ENCODE measurements around the gene BRD3OS. TPM values are rescaled to one million over a fixed set of nuclear protein-coding genes. Genes with fewer than 3 reads are reported as not detected.

Gene BRD3OS
- total RNA-seq, 1 experiment from 2014 or later = 13.6 TPM

DNA sequence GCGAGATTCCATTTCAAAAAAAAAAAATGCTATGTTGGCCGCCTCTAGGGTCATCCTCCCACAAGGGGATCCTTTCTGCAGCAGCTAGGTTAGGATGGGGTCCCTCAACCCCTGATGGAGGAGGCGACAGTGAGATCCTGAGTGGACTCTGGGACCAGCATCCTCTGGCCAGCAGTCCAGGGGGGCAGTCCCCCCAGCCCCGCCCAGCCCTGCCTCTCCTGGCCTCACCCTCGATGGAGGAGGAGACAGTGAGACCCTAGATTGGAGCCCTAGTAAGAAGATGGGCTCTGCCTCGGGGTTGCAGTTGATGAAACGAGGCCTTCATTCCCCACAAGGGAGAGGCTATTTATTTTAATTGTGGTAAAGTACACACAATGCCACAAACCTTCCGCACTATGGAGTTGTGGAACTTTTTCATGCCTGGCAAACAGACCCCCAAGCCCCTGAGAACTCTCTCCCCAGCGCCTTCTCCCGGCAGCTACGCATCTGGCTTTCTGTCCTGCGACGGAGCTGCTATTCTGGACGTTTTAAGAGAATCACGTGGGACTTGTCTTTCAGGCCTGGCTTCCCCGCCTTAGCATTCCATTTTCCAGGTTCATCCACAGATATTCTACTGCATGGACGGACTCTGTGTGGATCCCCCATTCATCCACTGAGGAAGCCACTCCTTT, 49.0 kb upstream of the BRD3OS start:
- POLR2A ChIA-PET (ENCODE audit: unreplicated experiment) = no interaction called here
- TF ChIP-seq EZH2phosphoT487 (IDR thresholded peaks at IDR 0.05; ENCODE audit: borderline replicate concordance, low read length) (no peak), EZH2 (IDR thresholded peaks at IDR 0.05; ENCODE audit: low read length, unreplicated experiment) (no peak)
- TF ChIP-seq, protein P1, sequence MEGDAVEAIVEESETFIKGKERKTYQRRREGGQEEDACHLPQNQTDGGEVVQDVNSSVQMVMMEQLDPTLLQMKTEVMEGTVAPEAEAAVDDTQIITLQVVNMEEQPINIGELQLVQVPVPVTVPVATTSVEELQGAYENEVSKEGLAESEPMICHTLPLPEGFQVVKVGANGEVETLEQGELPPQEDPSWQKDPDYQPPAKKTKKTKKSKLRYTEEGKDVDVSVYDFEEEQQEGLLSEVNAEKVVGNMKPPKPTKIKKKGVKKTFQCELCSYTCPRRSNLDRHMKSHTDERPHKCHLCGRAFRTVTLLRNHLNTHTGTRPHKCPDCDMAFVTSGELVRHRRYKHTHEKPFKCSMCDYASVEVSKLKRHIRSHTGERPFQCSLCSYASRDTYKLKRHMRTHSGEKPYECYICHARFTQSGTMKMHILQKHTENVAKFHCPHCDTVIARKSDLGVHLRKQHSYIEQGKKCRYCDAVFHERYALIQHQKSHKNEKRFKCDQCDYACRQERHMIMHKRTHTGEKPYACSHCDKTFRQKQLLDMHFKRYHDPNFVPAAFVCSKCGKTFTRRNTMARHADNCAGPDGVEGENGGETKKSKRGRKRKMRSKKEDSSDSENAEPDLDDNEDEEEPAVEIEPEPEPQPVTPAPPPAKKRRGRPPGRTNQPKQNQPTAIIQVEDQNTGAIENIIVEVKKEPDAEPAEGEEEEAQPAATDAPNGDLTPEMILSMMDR (conservative IDR thresholded peaks at IDR 0.05; ENCODE audit: low read depth, low read length) = no peak
- BruUV-seq (replicated peaks) = no TSS peak

DNA sequence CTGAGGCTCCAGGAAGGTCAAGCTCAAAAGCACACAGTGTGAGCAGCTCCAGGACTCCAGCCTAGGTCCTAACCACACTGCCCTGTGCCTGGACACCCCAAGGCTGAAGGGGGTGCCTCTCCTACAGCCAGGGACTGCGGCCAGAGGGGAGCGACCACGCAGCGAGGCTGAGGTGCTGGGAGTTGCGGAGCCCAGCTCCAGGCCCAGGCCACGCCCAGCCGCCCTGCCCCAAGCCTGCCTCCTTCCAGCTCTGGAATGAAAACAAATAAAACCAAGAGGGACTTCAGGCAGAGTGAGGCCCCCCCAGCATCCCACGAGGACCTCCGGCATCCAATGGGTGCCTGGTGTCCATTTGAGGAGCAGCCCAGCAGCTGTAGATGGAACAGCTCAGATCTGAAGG, 48.4 kb upstream of the BRD3OS start:
- no TSS peak for BruUV-seq (replicated peaks)
- H3K79me2 ChIP-seq (ENCODE audit: low read length) = peaks cover 90% of the 10 kb centered on the region
- no peaks in the 10 kb centered on the region for H3K9me2 ChIP-seq (replicated peaks; ENCODE audit: low read length)
- no peaks in the 10 kb centered on the region for H3K27me3 ChIP-seq (ENCODE audit: low read length)
- POLR2A ChIA-PET (ENCODE audit: unreplicated experiment) = no interaction called here
- H4K20me1 ChIP-seq (ENCODE audit: low read length) = peaks cover 20% of the 10 kb centered on the region; the same call in 1 of the 2 replicates
- no peak overlapping the region for H3K27ac ChIP-seq (ENCODE audit: low read length)
- no peak overlapping the region for H2AFZ ChIP-seq (ENCODE audit: low read length)
- TF ChIP-seq EZH2phosphoT487 (IDR thresholded peaks at IDR 0.05; ENCODE audit: borderline replicate concordance, low read length) = no peak
- TF ChIP-seq, protein P1 (conservative IDR thresholded peaks at IDR 0.05; ENCODE audit: low read depth, low read length) = no peak
- TF ChIP-seq EZH2 (IDR thresholded peaks at IDR 0.05; ENCODE audit: low read length, unreplicated experiment) = no peak
- H3K36me3 ChIP-seq (ENCODE audit: low read depth, low read length) = no peaks in the 10 kb centered on the region
- H3K9me3 ChIP-seq (ENCODE audit: low read length) = no peaks in the 10 kb centered on the region
- CTCF ChIA-PET = no interaction called here
- no peak overlapping the region for H3K9ac ChIP-seq (ENCODE audit: low read length)
- DNase-seq = no peak
- peaks cover 7% of the 10 kb centered on the region for H3K4me1 ChIP-seq (ENCODE audit: insufficient read depth, low read length)
- no peak overlapping the region for H3K4me2 ChIP-seq (ENCODE audit: low read length)
- H3K4me3 ChIP-seq (ENCODE audit: low read length) = no peak overlapping the region
- intact Hi-C loops (cut with micrococcal nuclease) = no loop called here
- ATAC-seq = no peak
- H3F3A ChIP-seq (ENCODE audit: low read length, unreplicated experiment) = no peaks in the 10 kb centered on the region

More for the DNA sequence above, 49.0 kb upstream of the BRD3OS start:
- Histone ChIP-seq H3K36me3 (ENCODE audit: low read depth, low read length) (no peaks in the 10 kb centered on the region), H3F3A (ENCODE audit: low read length, unreplicated experiment) (no peaks in the 10 kb centered on the region), H2AFZ (ENCODE audit: low read length) (no peak overlapping the region), H3K9me3 (ENCODE audit: low read length) (no peaks in the 10 kb centered on the region), H3K27me3 (ENCODE audit: low read length) (no peaks in the 10 kb centered on the region), H3K27ac (ENCODE audit: low read length) (no peak overlapping the region), H3K4me2 (ENCODE audit: low read length) (no peak overlapping the region), H4K20me1 (ENCODE audit: low read length) (peaks cover 26% of the 10 kb centered on the region), H3K9ac (ENCODE audit: low read length) (no peak overlapping the region), H3K9me2 (replicated peaks; ENCODE audit: low read length) (no peaks in the 10 kb centered on the region), H3K4me1 (ENCODE audit: insufficient read depth, low read length) (peaks cover 12% of the 10 kb centered on the region), H3K79me2 (ENCODE audit: low read length) (peaks cover 90% of the 10 kb centered on the region), H3K4me3 (ENCODE audit: low read length) (no peak overlapping the region)
- DNase-seq = no peak
- ATAC-seq = no peak
- intact Hi-C loops (cut with micrococcal nuclease) = no loop called here
- CTCF ChIA-PET = no interaction called here

DNA sequence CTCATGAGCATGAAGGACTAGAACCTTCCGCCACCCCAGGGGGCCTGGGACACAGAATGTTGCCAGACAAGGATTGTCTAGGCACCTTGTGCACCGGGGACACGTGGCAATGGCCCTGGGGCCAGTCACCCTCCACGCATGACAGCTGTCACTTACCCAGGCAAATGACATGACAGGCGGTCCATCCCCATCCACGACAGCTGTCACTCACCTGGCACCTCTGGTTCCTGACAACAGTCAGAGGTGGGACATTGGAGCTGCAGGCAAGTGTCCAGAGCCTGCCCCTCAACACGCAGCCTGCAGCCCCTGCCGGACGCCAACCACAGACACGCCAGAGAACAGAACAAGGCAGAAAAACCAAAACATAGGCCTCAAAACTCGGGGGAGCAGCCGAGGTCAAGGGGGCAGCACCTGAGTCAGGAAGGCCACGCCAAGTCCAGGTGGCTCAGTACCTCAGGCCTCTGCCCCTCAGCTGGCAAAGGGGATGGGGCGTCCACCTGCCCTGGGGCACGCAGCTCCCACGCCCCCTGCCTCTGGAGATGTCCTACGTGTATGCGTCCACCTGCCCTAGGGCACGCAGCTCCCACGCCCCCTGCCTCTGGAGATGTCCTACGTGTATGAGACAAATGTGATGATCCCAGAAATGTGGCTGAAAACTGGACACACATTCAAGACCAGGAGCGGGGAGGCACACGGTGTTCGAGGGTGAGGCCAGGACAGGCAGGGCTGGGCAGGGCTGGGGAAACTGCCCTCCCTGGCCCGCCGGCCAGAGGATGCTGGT, 47.7 kb upstream of the BRD3OS start:
- Histone ChIP-seq H3K4me3 (ENCODE audit: low read length) (no peak overlapping the region), H4K20me1 (ENCODE audit: low read length) (peaks cover 14% of the 10 kb centered on the region; the same call in 1 of the 2 replicates), H3K9ac (ENCODE audit: low read length) (no peak overlapping the region), H3F3A (ENCODE audit: low read length, unreplicated experiment) (no peaks in the 10 kb centered on the region), H3K4me1 (ENCODE audit: insufficient read depth, low read length) (no peaks in the 10 kb centered on the region), H3K9me2 (replicated peaks; ENCODE audit: low read length) (no peaks in the 10 kb centered on the region), H3K4me2 (ENCODE audit: low read length) (no peak overlapping the region), H3K27me3 (ENCODE audit: low read length) (no peaks in the 10 kb centered on the region), H3K79me2 (ENCODE audit: low read length) (peaks cover 91% of the 10 kb centered on the region), H3K27ac (ENCODE audit: low read length) (no peak overlapping the region), H3K9me3 (ENCODE audit: low read length) (no peaks in the 10 kb centered on the region), H3K36me3 (ENCODE audit: low read depth, low read length) (no peaks in the 10 kb centered on the region), H2AFZ (ENCODE audit: low read length) (no peak overlapping the region)
- DNase-seq (no peak), ATAC-seq (no peak)
- intact Hi-C loops (cut with micrococcal nuclease) = no loop called here
- POLR2A ChIA-PET (ENCODE audit: unreplicated experiment) = no interaction called here
- BruUV-seq (replicated peaks) = no TSS peak
- TF ChIP-seq EZH2phosphoT487 (IDR thresholded peaks at IDR 0.05; ENCODE audit: borderline replicate concordance, low read length) (no peak), EZH2 (IDR thresholded peaks at IDR 0.05; ENCODE audit: low read length, unreplicated experiment) (no peak)
- TF ChIP-seq, protein P1 (conservative IDR thresholded peaks at IDR 0.05; ENCODE audit: low read depth, low read length) = no peak
- CTCF ChIA-PET = no interaction called here
